ENCODE results near the gene PINK1.

Gene PINK1

DNA sequence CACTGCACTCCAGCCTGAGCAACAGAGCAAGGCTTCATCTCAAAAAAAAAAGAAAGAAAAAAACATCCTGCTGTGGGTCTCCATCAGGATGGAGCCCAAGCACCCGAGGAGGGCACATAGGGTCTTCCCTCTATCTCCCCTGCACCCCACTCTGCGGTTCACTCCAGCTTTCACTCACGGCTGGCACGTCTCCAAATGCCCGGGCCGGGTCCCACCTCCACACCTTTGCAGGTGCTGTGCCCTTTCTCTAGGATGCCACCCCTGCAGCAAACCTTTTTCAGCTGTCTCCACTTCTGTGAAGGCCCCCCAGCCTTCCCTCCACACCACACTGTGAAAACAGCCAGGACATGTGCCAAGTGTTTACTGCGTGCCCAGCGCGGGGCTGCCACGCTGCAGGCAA is 50.4 kb downstream of the PINK1 start:
- no peak for DNase-seq

DNA sequence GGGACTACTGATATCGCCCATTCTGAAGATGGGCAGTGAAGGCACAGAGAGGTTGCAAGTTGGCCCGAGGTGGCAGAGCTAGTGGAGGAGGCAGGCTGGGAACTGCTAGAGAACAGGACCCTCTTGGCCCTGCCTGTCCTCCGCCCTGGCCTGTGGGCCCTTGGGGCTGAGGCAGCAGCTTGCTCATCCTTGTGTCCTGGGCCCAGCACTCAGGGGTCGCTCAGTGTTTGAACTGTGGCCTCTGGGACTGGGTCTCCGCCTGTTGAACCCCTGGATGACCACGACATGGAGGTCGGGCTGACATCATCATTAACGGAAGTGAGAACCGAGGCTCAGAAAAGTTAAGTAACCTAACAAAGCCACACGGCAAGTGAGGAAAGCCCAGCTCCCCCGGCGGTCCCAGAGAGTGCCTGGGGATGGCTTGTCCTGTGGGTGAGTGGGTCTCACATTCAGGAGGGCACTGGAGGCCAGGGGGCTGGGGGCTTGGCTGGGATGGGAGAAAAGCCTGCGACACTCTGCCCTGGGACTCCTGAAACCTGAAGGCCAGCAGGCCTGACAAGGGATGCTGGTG is 50.9 kb downstream of the PINK1 start:
- no peak for DNase-seq

DNA sequence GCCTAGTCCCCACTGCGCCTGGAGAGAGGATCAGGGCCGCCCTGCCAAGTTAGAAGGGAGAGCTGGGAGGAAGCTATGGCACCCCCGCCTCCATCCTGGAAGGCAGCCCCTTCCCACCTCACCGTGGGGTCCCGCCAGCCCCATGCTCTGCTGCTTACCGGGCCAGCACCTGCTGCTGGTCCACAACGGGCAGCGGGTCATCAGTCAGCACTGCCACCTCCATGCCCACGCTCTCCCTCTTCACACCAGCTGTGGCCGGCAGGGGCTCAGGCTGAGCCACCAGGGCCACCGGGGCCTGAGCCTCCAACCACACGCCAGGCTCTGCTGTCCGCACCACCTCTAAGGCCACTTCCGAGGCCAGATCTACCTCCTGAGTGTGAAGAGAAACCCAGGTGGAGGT is 51.4 kb downstream of the PINK1 start:
- no peak for DNase-seq

DNA sequence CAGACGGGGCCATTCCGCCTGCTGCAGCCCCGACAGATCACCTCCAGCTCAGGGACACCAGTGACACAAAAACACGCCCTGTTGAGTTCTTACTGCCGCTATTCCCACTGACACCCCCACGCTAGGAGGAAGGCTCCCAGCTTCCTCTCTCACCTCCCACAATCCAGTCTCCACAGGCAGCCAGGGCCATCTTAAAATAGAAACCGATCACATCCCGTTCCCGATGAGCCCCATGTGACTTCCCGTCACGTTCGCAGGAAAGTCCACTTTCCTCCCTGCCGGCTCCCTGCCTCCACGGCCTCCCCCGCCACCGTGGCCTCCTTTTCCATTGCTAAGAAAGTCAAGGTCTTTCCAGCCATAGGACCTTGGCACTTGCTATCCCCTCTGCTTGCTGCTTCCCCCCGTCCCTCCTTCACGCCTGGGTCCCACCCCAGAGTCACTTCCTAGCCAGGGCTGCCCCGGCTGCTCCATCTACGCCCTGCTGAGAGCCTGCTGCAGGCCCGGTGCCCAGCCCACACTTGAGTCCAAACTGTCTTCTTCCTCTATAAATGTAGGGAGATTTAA is 51.9 kb downstream of the PINK1 start:
- no peak for DNase-seq

DNA sequence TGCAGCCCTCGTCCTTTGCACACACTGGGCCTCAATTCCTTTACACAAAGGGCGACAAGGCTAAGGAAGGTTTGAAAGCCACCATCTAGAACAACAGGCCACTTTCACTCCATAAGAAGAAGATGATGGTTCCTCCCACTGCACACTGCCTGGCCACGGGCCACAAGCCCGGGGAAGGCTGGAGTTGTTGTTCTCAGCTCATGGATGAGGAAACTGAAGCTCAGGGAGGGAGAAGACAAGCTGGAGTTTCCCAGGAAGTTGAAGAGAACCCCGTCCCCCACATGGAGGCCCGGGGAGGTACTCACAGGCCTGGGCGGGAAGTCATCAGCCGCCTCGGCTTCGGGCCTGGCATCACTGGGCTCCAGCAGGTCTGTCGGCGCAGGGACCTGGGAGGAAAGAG is 52.5 kb downstream of the PINK1 start:
- DNase-seq, result no peak

DNA sequence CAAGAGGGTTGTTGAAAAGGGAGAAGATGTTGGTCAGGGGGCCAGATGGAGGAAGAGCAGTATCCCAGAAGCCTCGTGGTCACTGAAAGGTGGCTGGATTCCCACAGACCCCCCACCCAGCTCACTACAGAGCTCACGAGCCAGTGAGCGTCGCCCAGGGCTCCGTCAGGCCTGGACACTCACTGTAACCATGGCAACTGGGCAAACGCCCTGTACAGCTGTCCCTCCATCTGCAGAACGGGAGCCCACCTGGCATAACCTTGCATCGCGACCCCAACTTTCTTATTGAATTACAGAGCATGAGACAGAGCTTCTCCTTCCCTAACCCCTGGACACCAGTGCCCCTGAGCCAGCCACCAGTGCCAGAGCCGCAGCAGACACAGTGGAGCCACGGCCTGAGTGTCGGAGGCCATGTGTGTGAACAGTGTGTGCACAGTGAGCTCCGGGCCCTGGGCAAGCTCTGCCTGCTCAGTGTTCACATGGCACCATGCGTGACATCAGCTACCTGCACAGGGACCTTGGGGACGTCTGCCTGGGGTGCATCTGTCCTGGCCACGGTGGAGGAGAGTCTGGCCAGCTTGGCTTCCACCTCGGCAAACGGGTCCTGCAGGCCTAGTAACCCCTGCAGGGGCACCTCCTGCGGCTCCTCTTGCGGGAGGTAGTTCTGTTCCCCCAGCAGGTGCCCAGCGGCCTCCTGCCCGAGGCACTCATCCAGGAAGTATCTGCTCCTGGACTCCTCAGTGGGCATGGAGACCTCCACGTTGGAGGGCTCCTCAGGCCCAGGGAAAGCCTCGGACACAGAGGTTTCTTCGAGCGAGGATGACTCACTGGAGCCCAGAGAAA is 53.8 kb downstream of the PINK1 start:
- DNase-seq, result no peak

DNA sequence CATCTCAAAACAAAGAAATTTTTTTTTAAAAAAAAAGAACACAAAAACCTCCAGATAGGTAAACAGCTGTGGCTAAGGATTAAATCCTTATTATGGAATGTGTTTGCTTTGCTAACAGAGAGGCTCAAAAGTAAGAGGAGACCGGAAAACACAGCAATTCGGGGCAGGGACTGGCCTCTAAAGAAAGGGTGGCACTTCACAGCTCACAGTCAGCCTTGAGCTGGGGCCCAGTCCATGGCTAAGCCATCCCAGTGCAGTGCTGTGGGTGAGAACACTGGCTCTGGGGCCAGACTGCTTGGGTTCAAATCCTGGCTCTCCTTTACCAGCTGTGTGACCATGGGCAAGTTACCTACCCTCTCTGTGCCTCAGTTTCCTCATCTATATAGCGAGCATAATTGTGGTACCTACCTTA is 56.4 kb downstream of the PINK1 start:
- no peak for DNase-seq

DNA sequence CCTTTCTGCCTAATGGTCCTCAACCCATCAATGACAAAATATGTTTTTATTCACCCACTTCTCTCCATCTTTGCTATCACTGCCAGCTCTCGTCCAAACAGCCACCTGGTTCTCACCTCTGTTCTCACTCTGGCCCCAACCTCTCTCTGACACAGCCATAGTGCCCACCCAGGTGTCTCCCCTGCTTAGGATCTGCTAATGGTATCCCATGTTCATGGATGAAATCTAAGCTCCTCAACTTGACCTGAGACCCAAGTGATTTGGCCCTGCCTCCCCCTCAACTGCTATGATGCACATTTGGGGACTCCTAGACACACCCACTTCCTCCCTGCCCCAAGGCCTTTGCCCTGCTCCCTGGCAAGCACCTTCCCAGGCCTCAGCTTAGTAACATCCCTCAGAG is 58.6 kb downstream of the PINK1 start:
- DNase-seq, result no peak

DNA sequence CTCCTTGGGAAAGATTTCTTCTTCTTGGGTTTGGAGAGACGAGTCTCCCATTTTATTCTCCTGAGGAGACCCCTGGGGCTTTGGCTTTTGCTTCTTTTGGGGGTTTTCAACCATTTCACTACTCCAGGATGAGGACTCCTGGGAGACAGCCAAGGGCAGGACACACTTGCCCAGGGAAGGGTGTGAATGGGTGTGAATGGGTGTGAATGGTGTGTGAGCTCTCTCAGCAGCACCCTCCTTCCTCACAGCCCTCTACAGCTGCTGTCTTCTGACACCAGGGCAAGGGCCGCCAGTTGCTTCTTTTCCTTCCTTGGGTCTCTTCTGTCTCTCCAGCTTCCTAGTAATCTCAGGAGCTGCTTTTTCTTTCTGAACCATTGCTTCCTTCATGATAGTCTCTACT is 60.4 kb downstream of the PINK1 start:
- DNase-seq, result no peak

DNA sequence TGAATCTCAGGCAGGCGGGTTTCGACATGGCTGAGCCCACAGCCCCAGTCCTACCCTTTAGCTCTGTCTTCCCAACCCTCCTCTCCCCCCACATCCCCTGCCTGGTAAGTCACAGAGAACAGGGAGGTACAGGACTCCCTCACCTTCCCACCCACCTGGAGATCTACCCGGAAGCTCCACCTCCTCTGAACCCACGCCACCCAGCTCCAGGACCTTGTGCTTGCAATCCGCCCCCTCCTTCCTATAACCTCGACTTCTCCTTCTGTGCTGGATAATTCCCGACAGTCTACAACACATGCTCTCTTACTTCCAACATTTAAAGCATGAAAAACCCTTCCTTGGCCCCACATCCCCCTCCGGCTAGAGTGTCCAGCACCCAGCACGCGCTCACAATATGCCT is 62.3 kb downstream of the PINK1 start:
- no peak for DNase-seq

DNA sequence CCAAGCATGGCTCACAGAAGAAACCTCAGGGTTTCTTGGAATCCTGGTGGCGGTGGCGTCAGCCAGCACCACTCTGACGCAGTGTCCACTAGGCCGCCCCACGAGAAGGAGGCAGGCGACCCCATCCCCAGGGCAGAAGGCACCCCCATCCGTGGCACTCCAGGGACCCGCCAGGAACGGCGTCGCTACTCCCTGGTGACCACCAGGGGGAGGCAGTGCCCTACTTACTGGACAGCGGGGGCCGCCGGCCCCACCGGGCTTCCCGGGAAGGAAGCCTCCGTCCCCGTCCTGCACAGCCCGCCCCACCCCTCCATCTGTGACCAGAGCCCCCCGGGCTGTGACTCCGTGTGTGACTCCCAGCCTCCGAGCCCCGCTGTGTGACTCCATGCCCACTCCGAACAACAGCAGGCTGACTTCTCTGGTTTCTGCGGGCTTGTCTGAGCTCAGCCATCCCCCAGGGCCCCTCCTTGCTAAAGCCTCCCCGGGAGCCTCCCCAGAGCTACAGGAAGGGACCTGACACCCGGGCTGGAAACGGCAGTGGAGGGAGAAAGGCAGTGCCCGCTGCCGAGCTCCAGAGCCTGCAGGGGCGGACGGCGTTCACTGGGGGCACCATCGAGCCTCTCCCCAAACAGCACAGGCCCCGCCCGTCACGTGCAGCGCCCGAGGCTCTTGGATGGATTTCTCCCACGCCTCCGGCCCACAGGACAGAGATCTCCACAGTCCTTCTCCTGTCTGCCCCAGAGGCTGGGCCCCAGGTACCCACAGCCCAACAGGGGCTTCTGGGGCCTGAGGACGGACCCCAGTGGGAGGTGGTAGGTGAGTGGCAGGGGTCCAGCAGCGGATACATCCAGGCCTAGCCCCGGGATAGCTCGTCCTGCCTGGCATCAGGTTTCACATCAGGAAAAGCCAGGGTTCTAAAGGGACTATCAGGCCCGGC is 63.4 kb downstream of the PINK1 start:
- DNase-seq, result peak; percentile 31

DNA sequence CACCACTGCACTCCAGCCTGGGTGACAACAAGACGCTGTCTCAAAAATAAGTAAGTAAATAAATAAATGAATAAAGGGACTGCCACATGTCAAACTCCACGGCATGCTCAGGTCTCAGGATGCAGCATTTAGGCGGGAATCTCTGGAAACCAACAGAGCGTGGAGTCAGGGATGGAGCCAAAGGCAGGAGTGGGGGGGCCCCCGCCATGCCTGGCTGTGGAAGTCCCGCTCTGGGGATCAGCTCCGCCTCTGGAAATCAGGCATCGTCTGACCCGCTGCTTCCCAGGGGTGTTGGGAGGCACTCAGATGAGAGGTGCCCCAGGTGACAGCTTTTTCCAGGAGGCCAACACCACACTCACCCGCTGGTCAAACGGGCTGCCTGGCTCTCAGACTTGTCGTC is 64.3 kb downstream of the PINK1 start:
- no peak for DNase-seq

DNA sequence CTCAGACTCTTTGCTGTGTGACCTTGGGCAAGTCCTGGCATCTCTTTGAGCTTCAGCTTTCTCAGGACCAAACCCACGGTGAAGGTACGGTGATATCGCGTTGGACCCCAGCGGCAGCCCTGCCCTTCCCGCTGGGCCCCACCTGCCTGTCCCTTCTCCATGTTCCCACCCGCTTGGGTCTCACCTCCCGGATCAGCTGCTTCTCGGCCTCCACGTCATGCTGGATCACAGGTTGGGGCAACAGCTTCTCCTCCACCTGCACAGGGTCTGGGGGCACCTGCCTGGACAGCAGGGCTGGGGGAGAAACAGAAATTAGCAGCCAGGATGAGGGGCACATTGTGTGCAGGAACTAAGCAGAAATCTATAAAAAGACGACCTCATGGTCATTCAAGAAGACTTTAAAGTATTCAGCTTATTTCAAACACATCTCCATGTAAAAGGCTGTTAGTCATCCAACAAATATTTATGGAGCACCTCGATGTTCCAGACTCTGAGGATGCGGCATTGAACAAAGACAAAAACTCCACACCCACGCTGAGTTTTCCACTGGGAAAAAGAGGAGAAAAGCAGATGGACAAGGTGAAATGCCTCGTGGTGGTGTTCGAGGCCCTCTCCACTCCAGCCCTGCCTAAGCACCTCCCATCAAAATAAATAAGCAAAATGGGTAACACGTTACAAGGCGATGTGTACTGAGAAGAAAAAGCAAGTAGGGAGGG is 65.1 kb downstream of the PINK1 start:
- DNase-seq, result no peak

DNA sequence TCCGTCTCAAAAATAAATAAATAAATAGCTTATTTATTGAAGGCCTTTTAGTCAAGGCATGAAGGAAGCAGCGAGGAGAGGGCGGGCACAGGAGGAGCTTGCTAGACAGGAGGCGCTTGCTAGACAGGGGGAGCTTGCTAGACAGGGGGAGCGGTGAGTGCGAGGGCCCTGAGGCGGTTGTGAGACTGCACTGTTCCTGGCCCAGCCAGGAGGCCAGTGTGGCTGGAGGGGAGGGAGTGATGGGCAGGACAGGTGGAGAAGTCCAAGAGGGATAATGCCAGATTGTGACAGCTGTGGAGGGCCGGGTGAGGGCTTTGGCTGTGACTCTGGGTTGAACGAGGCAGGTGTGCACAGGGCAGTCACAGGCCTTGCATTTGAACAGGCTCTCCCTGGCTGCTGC is 66.3 kb downstream of the PINK1 start:
- no peak for DNase-seq

DNA sequence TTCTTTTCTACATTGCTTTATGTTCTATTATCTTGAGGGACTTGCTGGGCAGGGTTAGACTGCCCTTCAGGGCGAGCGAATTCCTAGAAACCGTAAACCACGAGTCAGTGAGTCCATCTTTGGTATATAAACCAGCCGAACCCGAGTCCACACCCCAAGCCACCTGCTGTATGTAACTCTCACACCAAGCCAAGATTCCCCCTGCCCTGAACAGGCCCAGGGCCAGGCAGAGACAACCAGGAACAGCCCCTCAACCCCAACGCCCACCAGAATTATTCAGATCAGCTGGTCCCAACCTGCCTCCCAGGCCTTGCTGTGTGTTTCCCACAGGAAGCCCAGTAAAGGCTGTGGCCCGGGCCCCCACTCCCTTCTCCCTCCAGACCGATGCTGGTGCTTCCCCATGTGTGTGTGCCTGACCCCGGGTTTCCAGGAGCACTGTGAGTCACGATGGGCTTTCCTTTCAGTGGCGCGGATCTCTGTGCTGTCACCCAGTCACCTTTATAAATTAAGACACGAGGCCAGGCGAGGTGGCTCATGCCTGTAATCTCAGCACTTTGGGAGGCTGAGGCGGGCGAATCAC is 67.5 kb downstream of the PINK1 start:
- DNase-seq, result no peak

All from SIG-M5 (cell line).